Fibroblast of the aortic adventitia (primary cell): Measurements from ENCODE around the gene SLC24A3. TPM values are rescaled to one million over a fixed set of nuclear protein-coding genes. Genes with fewer than 3 reads are reported as not detected.
A peak's percentile ranks its signal among the peaks of the same experiment; 100 is the strongest.

Experiments used
- DNase-seq: peaks from one replicate; pipeline ENCODE4 v3.0.0-alpha.2; 2010; ENCODE audit warnings: low read depth
- H3K4me3 ChIP-seq: 2 replicates; pipeline ENCODE4 v1.5.1; 2011; ENCODE audit warnings: low read depth, mild to moderate bottlenecking, control low read depth, low read length, moderate library complexity
- total RNA-seq: library from RNA; depleted of rRNA; stranded (reverse); fragments of >200 nt; gene quantifications from 2 replicates; pipeline ENCODE4 v1.2.3, GENCODE V29; 2012; ENCODE audit warnings: low replicate concordance
- TF ChIP-seq, protein P1 (sequence below): IDR thresholded peaks from 2 replicates; pipeline ENCODE4 v1.5.1; 2011; ENCODE audit warnings: mild to moderate bottlenecking, low read length, control low read depth, inconsistent platforms; ENCODE audit not compliant: insufficient read depth

The SLC24A3 gene
- total RNA-seq, 1 donor, result not detected

DNA sequence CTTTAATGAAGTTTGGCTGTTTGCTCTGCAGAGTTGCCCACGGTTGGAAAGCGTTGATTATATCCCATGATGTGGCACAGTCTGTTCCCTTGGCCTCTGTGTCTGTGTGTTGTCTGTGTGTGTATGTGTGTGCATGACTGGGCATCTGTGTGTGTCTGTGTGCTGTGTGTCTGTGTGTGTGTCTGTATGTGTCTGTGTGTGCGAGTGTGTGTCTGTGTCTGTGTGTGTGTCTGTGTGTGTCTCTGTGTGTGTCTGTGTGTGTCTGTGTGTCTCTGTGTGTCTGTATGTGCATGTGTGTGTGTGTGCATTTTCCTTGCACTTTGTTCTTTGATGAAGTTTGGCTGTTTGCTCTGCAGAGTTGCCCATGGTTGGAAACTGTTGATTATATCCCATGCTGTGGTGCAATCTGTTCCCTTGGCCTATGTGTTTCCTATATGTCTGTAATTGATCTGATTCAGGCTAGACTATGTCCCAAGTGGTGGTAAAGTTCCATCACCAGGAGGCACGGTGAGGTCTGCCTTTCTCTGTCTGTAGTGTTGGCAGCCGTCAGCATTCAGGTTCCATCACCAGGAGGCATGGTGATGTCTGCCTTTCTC, 467.6 kb downstream of the SLC24A3 start:
- TF ChIP-seq, protein P1, sequence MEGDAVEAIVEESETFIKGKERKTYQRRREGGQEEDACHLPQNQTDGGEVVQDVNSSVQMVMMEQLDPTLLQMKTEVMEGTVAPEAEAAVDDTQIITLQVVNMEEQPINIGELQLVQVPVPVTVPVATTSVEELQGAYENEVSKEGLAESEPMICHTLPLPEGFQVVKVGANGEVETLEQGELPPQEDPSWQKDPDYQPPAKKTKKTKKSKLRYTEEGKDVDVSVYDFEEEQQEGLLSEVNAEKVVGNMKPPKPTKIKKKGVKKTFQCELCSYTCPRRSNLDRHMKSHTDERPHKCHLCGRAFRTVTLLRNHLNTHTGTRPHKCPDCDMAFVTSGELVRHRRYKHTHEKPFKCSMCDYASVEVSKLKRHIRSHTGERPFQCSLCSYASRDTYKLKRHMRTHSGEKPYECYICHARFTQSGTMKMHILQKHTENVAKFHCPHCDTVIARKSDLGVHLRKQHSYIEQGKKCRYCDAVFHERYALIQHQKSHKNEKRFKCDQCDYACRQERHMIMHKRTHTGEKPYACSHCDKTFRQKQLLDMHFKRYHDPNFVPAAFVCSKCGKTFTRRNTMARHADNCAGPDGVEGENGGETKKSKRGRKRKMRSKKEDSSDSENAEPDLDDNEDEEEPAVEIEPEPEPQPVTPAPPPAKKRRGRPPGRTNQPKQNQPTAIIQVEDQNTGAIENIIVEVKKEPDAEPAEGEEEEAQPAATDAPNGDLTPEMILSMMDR, result no peak
- no peak overlapping the region for H3K4me3 ChIP-seq
- no peak for DNase-seq

DNA sequence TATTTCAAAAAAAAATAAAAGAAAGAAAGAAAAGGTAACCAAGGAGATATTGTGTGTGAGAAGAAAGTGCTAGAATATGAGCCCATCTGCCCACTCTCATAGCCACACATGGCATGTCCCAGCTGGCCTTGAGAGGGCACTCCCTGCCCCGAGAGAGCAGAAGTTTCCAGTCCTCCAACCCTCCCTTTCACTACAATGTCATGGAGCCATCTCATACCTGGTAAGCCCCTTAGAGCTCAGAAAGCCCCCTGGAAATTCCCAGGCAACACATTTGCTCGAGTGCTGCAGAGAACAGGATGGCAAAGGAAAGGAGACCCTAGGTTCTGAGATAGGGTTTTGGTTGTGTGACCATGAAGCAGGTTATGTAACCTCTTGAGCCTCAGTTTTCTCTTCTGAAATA, 469.8 kb downstream of the SLC24A3 start:
- TF ChIP-seq, protein P1, result no peak
- H3K4me3 ChIP-seq, result no peak overlapping the region

DNA sequence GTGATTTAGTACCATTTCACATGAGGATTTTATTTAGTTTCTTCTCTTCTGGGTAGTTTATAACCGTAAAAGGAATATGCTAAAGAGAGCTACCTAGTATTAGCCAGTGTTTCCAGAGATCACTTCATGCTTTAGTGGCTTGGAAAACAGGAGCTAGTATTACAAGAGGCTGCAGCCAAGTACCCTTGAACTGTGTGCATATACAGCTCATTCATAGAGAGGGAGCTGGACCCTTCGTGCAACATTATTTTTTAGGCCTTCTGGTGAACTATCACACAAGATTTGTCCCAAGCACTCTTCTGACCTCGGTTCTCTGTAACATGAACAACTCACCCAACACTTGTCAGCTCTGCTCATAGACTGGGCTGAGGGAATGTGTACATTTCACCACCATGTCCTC, 470.7 kb downstream of the SLC24A3 start:
- TF ChIP-seq, protein P1, result no peak
- no peak for DNase-seq
- no peak overlapping the region for H3K4me3 ChIP-seq

More for the DNA sequence above, 469.8 kb downstream of the SLC24A3 start:
- no peak for DNase-seq

DNA sequence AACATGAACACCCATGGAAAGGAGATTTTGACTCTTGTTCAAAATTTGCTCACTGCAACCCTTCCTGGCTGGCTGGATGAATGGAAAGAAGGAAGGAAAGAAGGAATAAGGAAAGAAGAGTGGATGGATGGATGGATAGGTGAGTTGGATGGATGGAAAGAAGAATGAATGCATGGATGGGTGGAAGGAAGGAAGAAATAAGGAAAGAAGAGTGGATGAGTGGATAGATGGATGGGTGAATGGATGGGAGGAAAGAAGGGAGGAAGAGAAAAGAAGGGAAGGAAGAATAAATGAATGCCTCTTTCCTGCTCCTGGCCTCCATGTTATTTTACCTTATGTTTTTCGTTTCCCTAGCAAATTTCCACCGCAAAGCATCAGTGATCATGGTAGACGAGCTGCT, 471.4 kb downstream of the SLC24A3 start:
- no peak overlapping the region for H3K4me3 ChIP-seq
- TF ChIP-seq, protein P1, result no peak
- no peak for DNase-seq

DNA sequence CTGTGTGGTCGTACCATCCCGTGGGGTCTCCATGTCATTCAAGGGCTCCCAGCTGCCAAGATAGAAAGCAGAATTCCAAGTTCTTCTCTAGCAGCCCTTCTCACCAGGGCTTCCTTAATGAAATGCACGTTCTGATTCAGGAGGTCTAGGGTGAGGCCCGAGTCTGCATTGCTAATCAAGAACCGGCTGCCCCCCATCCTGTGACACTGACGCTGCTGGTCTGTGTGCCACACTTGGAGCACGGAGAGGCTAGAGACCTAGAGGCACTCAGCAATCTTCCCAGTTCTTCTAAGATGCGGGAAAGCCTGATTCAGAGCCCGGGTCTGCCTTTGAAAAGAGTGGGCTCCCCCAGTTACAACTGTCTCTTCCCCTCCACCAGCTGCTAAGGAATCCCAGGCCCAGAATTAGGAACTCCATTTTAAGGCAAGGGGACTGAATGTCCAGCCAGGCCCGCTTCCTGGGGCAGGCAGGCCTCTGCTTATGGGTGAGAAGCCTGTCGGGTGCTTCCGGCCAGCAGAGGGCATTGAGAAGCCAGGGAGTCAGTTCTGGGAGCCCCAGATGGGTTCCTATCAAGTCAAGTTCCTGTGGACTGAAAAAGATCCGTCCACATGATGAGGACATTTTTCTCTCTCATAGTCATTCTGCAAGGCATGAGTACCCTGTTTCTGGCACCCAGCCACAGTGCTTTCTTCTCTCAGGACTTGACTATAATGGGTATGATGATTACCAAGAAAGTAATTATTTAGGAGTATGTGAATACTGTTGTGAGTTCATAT, 475.8 kb downstream of the SLC24A3 start:
- no peak overlapping the region for H3K4me3 ChIP-seq
- TF ChIP-seq, protein P1, result peak; percentile 82
- DNase-seq, result peak; percentile 90

DNA sequence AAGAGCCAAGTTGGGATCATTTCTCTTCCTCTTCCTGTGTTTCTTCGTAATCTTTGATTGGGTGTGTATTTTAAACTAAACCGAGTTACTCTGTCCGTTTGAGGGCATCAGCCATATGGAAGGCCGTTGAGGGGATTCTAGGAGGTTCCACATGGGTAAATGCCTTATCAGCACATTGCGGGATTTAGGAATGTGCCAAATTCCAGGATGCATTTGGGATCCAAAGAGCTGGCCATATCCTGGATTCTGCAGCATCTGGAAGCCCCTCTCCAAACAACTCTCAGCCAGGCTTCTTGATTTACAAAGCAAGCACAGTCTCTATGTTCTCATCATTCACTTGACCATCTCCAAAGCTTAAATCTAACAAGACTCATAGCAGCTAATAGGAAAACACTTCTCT, 478.0 kb downstream of the SLC24A3 start:
- peak; percentile 12 for DNase-seq

More for the DNA sequence above, 478.0 kb downstream of the SLC24A3 start:
- no peak overlapping the region for H3K4me3 ChIP-seq
- TF ChIP-seq, protein P1, result no peak
